Transverse colon (tissue), 4 donors: ENCODE measurements around the gene CCL21.

ENCODE experiments used
- CTCF ChIP-seq, 5 experiments: fragments of 200-600 bp in 3 of 5; fragments of 450-650 bp in 2 of 5; sonication (generic) in 3 of 5; IDR thresholded peaks; 1 replicate in 2 of 5; 2 replicates in 3 of 5; pipeline ENCODE4 v1.5.1; 2016 to 2017; ENCODE audit warnings: antibody characterized with exemption in 5 of 5, inconsistent platforms in 3 of 5, mild to moderate bottlenecking in 2 of 5, moderate library complexity in 1 of 5
- EP300 ChIP-seq: sonication (generic); formaldehyde crosslinking; IDR thresholded peaks from one replicate; pipeline ENCODE4 v1.6.1; 2017; ENCODE audit warnings: antibody characterized with exemption, low read depth
- POLR2A ChIP-seq: fragments of 450-650 bp; IDR thresholded peaks from one replicate; pipeline ENCODE4 v1.6.1; 2016; ENCODE audit warnings: antibody characterized with exemption, mild to moderate bottlenecking, moderate library complexity
- POLR2AphosphoS5 ChIP-seq, 3 donors: sonication (generic); formaldehyde crosslinking; IDR thresholded peaks; one replicate each; pipeline ENCODE4 v1.6.1; 2016; ENCODE audit warnings: antibody characterized with exemption in 3 of 3

GRCh38 chr9:34717996-34718614, 8.2 kb upstream of the CCL21 start:
- TF ChIP-seq POLR2AphosphoS5 (IDR thresholded peaks at IDR 0.05) = no peak
- TF ChIP-seq CTCF (IDR thresholded peaks at IDR 0.05) = no peak
- TF ChIP-seq POLR2A = no peak
- TF ChIP-seq EP300 = no peak
